Loucy (cell line): ENCODE results near the gene PHTF2.

Experiments
- H2AFZ ChIP-seq: fragments of 200-600 bp; sonication (generic); 2 replicates; pipeline ENCODE4 v1.6.0; 2016; ENCODE audit warnings: antibody characterized with exemption, mild to moderate bottlenecking, low read length, moderate library complexity
- H3F3A ChIP-seq: fragments of 200-600 bp; 2 replicates; pipeline ENCODE4 v1.6.0; 2016; ENCODE audit warnings: antibody characterized with exemption, low read depth, mild to moderate bottlenecking
- H3K27me3 ChIP-seq: fragments of 200-600 bp; sonication (generic); 2 replicates; pipeline ENCODE4 v1.6.1; 2014; ENCODE audit warnings: low read length, mild to moderate bottlenecking; ENCODE audit not compliant: insufficient read depth, poor library complexity, severe bottlenecking
- H3K36me3 ChIP-seq: fragments of 200-600 bp; sonication (generic); 2 replicates; pipeline ENCODE4 v1.6.1; 2016; ENCODE audit warnings: low read length; ENCODE audit not compliant: insufficient read depth
- H3K4me1 ChIP-seq: fragments of 200-600 bp; sonication (generic); 2 replicates; pipeline ENCODE4 v1.5.1; 2014; ENCODE audit warnings: low read length, mild to moderate bottlenecking; ENCODE audit not compliant: insufficient read depth, poor library complexity, severe bottlenecking
- H3K4me2 ChIP-seq: fragments of 200-600 bp; sonication (generic); 2 replicates; pipeline ENCODE4 v1.6.0; 2014; ENCODE audit warnings: antibody characterized with exemption, low read length, low read depth, mild to moderate bottlenecking; ENCODE audit not compliant: poor library complexity, severe bottlenecking
- H3K4me3 ChIP-seq: fragments of 200-600 bp; sonication (generic); 2 replicates; pipeline ENCODE4 v1.5.1; 2014; ENCODE audit warnings: low read length, mild to moderate bottlenecking, mixed read lengths; ENCODE audit not compliant: poor library complexity, severe bottlenecking
- H3K79me2 ChIP-seq: fragments of 200-600 bp; sonication (generic); 2 replicates; pipeline ENCODE4 v1.6.1; 2014; ENCODE audit warnings: low read length; ENCODE audit not compliant: insufficient read depth
- H3K9ac ChIP-seq: fragments of 200-600 bp; sonication (generic); 2 replicates; pipeline ENCODE4 v1.6.0; 2014; ENCODE audit warnings: mild to moderate bottlenecking, low read depth, low read length, moderate library complexity; ENCODE audit not compliant: poor library complexity, severe bottlenecking
- H3K9me2 ChIP-seq: fragments of 200-600 bp; sonication (generic); replicated peaks from 2 replicates; pipeline ENCODE4 v1.6.1; 2016; ENCODE audit warnings: low read depth, low read length, mixed read lengths
- H3K9me3 ChIP-seq: fragments of 200-600 bp; sonication (generic); 2 replicates; pipeline ENCODE4 v1.6.1; 2014; ENCODE audit warnings: mild to moderate bottlenecking, antibody characterized with exemption, low read length, low read depth; ENCODE audit not compliant: insufficient read depth
- H4K20me1 ChIP-seq: fragments of 200-600 bp; sonication (generic); 2 replicates; pipeline ENCODE4 v1.6.0; 2014; ENCODE audit warnings: antibody characterized with exemption, low read length, mild to moderate bottlenecking; ENCODE audit not compliant: insufficient read depth, poor library complexity, severe bottlenecking
- CTCF ChIP-seq: fragments of 200-600 bp; sonication (generic); conservative IDR thresholded peaks from 2 replicates; pipeline ENCODE4 v1.5.1; 2014; ENCODE audit warnings: mild to moderate bottlenecking, antibody characterized with exemption, low read length
- EZH2phosphoT487 ChIP-seq: fragments of 200-600 bp; IDR thresholded peaks from 2 replicates; pipeline ENCODE4 v1.6.1; 2018; ENCODE audit warnings: antibody characterized with exemption, mild to moderate bottlenecking, moderate library complexity, borderline replicate concordance

Gene PHTF2

GRCh38 chr7:77855371-77856083, 57.0 kb downstream of the PHTF2 start:
- H3K79me2 ChIP-seq = peaks cover 31% of the 10 kb centered on the region
- H3K9ac ChIP-seq = no peak overlapping the region
- no peak for TF ChIP-seq EZH2phosphoT487
- TF ChIP-seq CTCF = no peak

GRCh38 chr7:77858278-77858677, 59.7 kb downstream of the PHTF2 start:
- Histone ChIP-seq H4K20me1 (no peaks in the 10 kb centered on the region), H2AFZ (no peak overlapping the region), H3K79me2 (peaks cover 32% of the 10 kb centered on the region), H3F3A (no peaks in the 10 kb centered on the region), H3K36me3 (no peaks in the 10 kb centered on the region), H3K27me3 (no peaks in the 10 kb centered on the region), H3K4me2 (no peak overlapping the region), H3K9ac (no peak overlapping the region), H3K4me3 (no peak overlapping the region), H3K9me3 (no peaks in the 10 kb centered on the region), H3K4me1 (peaks cover 13% of the 10 kb centered on the region), H3K9me2 (no peaks in the 10 kb centered on the region)
- TF ChIP-seq CTCF = no peak
- TF ChIP-seq EZH2phosphoT487 = no peak

More at GRCh38 chr7:77855371-77856083, 57.0 kb downstream of the PHTF2 start:
- H3F3A ChIP-seq = no peaks in the 10 kb centered on the region
- H2AFZ ChIP-seq = no peak overlapping the region
- H3K27me3 ChIP-seq = no peaks in the 10 kb centered on the region
- H3K4me3 ChIP-seq = no peak overlapping the region
- no peaks in the 10 kb centered on the region for H4K20me1 ChIP-seq
- no peaks in the 10 kb centered on the region for H3K9me2 ChIP-seq
- H3K4me2 ChIP-seq = no peak overlapping the region
- no peaks in the 10 kb centered on the region for H3K9me3 ChIP-seq
- no peaks in the 10 kb centered on the region for H3K36me3 ChIP-seq
- peaks cover 13% of the 10 kb centered on the region for H3K4me1 ChIP-seq

GRCh38 chr7:77859343-77859742, 60.8 kb downstream of the PHTF2 start:
- Histone ChIP-seq H3F3A (no peaks in the 10 kb centered on the region), H3K27me3 (no peaks in the 10 kb centered on the region), H3K9me3 (no peaks in the 10 kb centered on the region), H3K9me2 (no peaks in the 10 kb centered on the region), H3K36me3 (no peaks in the 10 kb centered on the region), H2AFZ (no peak overlapping the region), H3K9ac (no peak overlapping the region), H3K4me1 (peaks cover 13% of the 10 kb centered on the region), H3K4me2 (no peak overlapping the region), H4K20me1 (no peaks in the 10 kb centered on the region), H3K4me3 (no peak overlapping the region), H3K79me2 (peaks cover 31% of the 10 kb centered on the region)
- TF ChIP-seq CTCF = no peak
